Measurements from ENCODE around the gene CADPS2. TPM values are rescaled to one million over a fixed set of nuclear protein-coding genes. Genes with fewer than 3 reads are reported as not detected.

Gene CADPS2
- total and polyA plus RNA-seq, 3 experiments from 2014 or later, result not detected

- Histone ChIP-seq H3K4me1 (ENCODE audit: insufficient read depth, low read length) (no peaks in the 10 kb centered on the region), H3K27ac (ENCODE audit: low read depth, low read length) (no peak overlapping the region), H3K36me3 (ENCODE audit: insufficient read depth, low read length) (no peaks in the 10 kb centered on the region), H3K9me3 (ENCODE audit: low read length) (no peaks in the 10 kb centered on the region), H3K4me3 (ENCODE audit: low read length) (no peak overlapping the region), H3K27me3 (ENCODE audit: insufficient read depth, low read length, poor library complexity, severe bottlenecking) (no peaks in the 10 kb centered on the region)
- no peak overlapping the region for H3K27ac Mint-ChIP-seq
- ChIA-PET CTCF (no interaction called here), POLR2A (no interaction called here)
- no peaks in the 10 kb centered on the region for H3K36me3 Mint-ChIP-seq
- no peaks in the 10 kb centered on the region for H3K4me1 Mint-ChIP-seq
- H3K27me3 Mint-ChIP-seq, result no peaks in the 10 kb centered on the region
- DNase-seq, result no peak
- no peak overlapping the region for H3K4me3 Mint-ChIP-seq
- peaks cover 2 to 15% (median 5%) of the 10 kb centered on the region in 5 donors for H3K9me3 Mint-ChIP-seq
These were observed 168.7 kb downstream of the CADPS2 start for GRCh38 chr7:122717356-122718089.

- Mint-ChIP-seq H3K4me3 (no peak overlapping the region), H3K36me3 (no peaks in the 10 kb centered on the region), H3K4me1 (no peaks in the 10 kb centered on the region), H3K27ac (no peak overlapping the region), H3K9me3 (peaks cover 2 to 15% (median 10%) of the 10 kb centered on the region in 5 donors), H3K27me3 (no peaks in the 10 kb centered on the region)
- Histone ChIP-seq H3K36me3 (ENCODE audit: insufficient read depth, low read length) (no peaks in the 10 kb centered on the region), H3K27ac (ENCODE audit: low read depth, low read length) (no peak overlapping the region), H3K9me3 (ENCODE audit: low read length) (no peaks in the 10 kb centered on the region), H3K4me1 (ENCODE audit: insufficient read depth, low read length) (no peaks in the 10 kb centered on the region), H3K4me3 (ENCODE audit: low read length) (no peak overlapping the region), H3K27me3 (ENCODE audit: insufficient read depth, low read length, poor library complexity, severe bottlenecking) (no peaks in the 10 kb centered on the region)
- DNase-seq, result no peak
- CTCF ChIA-PET, result no interaction called here
- POLR2A ChIA-PET, result no interaction called here
These were observed 171.1 kb downstream of the CADPS2 start for GRCh38 chr7:122715183-122715582.

GRCh38 chr7:122710916-122711315 lies 175.3 kb downstream of the CADPS2 start:
- CTCF ChIA-PET, result no interaction called here
- Mint-ChIP-seq H3K27me3 (no peaks in the 10 kb centered on the region), H3K27ac (no peak overlapping the region), H3K9me3 (peaks cover 0 to 18% (median 4%) of the 10 kb centered on the region in 5 donors), H3K36me3 (no peaks in the 10 kb centered on the region), H3K4me1 (no peaks in the 10 kb centered on the region), H3K4me3 (no peak overlapping the region)
- no peaks in the 10 kb centered on the region for H3K9me3 ChIP-seq (ENCODE audit: low read length)
- no peak for DNase-seq
- H3K4me3 ChIP-seq (ENCODE audit: low read length), result no peak overlapping the region
- POLR2A ChIA-PET, result no interaction called here
- no peaks in the 10 kb centered on the region for H3K36me3 ChIP-seq (ENCODE audit: insufficient read depth, low read length)
- no peaks in the 10 kb centered on the region for H3K4me1 ChIP-seq (ENCODE audit: insufficient read depth, low read length)
- H3K27ac ChIP-seq (ENCODE audit: low read depth, low read length), result no peak overlapping the region
- no peaks in the 10 kb centered on the region for H3K27me3 ChIP-seq (ENCODE audit: insufficient read depth, low read length, poor library complexity, severe bottlenecking)

- H3K4me3 ChIP-seq (ENCODE audit: low read length), result no peak overlapping the region
- POLR2A ChIA-PET, result no interaction called here
- no peaks in the 10 kb centered on the region for H3K4me1 Mint-ChIP-seq
- no peaks in the 10 kb centered on the region for H3K9me3 ChIP-seq (ENCODE audit: low read length)
- DNase-seq, result no peak
- no peaks in the 10 kb centered on the region for H3K4me1 ChIP-seq (ENCODE audit: insufficient read depth, low read length)
- H3K36me3 Mint-ChIP-seq, result no peaks in the 10 kb centered on the region
- CTCF ChIA-PET, result no interaction called here
- H3K27me3 Mint-ChIP-seq, result no peaks in the 10 kb centered on the region
- no peak overlapping the region for H3K27ac Mint-ChIP-seq
- no peaks in the 10 kb centered on the region for H3K27me3 ChIP-seq (ENCODE audit: insufficient read depth, low read length, poor library complexity, severe bottlenecking)
- peaks cover 0 to 12% (median 4%) of the 10 kb centered on the region in 5 donors for H3K9me3 Mint-ChIP-seq
- H3K4me3 Mint-ChIP-seq, result no peak overlapping the region
- H3K36me3 ChIP-seq (ENCODE audit: insufficient read depth, low read length), result no peaks in the 10 kb centered on the region
- H3K27ac ChIP-seq (ENCODE audit: low read depth, low read length), result no peak overlapping the region
These were observed 176.2 kb downstream of the CADPS2 start for GRCh38 chr7:122709930-122710646.

- Histone ChIP-seq H3K9me3 (ENCODE audit: low read length) (no peaks in the 10 kb centered on the region), H3K36me3 (ENCODE audit: insufficient read depth, low read length) (no peaks in the 10 kb centered on the region), H3K4me1 (ENCODE audit: insufficient read depth, low read length) (no peaks in the 10 kb centered on the region), H3K27ac (ENCODE audit: low read depth, low read length) (no peak overlapping the region), H3K4me3 (ENCODE audit: low read length) (no peak overlapping the region), H3K27me3 (ENCODE audit: insufficient read depth, low read length, poor library complexity, severe bottlenecking) (no peaks in the 10 kb centered on the region)
- CTCF ChIA-PET, result no interaction called here
- Mint-ChIP-seq H3K36me3 (no peaks in the 10 kb centered on the region), H3K4me1 (no peaks in the 10 kb centered on the region), H3K27me3 (no peaks in the 10 kb centered on the region), H3K9me3 (peaks cover 0 to 14% (median 5%) of the 10 kb centered on the region in 5 donors), H3K4me3 (no peak overlapping the region), H3K27ac (no peak overlapping the region)
- POLR2A ChIA-PET, result no interaction called here
- no peak for DNase-seq
These were observed 179.4 kb downstream of the CADPS2 start for GRCh38 chr7:122706836-122707235.

- DNase-seq, result no peak
- Mint-ChIP-seq H3K27me3 (no peaks in the 10 kb centered on the region), H3K36me3 (no peaks in the 10 kb centered on the region), H3K4me3 (no peak within 1 kb of the TSS), H3K9me3 (peaks cover 2 to 21% (median 6%) of the 10 kb centered on the region in 5 donors), H3K4me1 (no peaks in the 10 kb centered on the region), H3K27ac (no peak within 1 kb of the TSS)
- Histone ChIP-seq H3K27ac (ENCODE audit: low read depth, low read length) (no peak within 1 kb of the TSS), H3K4me3 (ENCODE audit: low read length) (no peak within 1 kb of the TSS), H3K27me3 (ENCODE audit: insufficient read depth, low read length, poor library complexity, severe bottlenecking) (no peaks in the 10 kb centered on the region), H3K4me1 (ENCODE audit: insufficient read depth, low read length) (no peaks in the 10 kb centered on the region), H3K9me3 (ENCODE audit: low read length) (no peaks in the 10 kb centered on the region), H3K36me3 (ENCODE audit: insufficient read depth, low read length) (no peaks in the 10 kb centered on the region)
- ChIA-PET CTCF (no interaction called here), POLR2A (no interaction called here)
These were observed 183.3 kb downstream of the CADPS2 start, which contains the start of gene RNF148 for GRCh38 chr7:122702872-122703510. TSS of gene RNF148 (minus strand) at chr7:122702922. CDS start at chr7:122702750, 172 bp downstream.

- no peak within 1 kb of the TSS for H3K27ac ChIP-seq (ENCODE audit: low read depth, low read length)
These were observed 187.2 kb downstream of the CADPS2 start, which contains the start of gene RNF133 for GRCh38 chr7:122699017-122699416. TSS of gene RNF133 (minus strand) at chr7:122699117. CDS start at chr7:122698918, 199 bp downstream.

GRCh38 chr7:122695816-122696215 lies 190.4 kb downstream of the CADPS2 start:
- no peaks in the 10 kb centered on the region for H3K4me1 Mint-ChIP-seq
- no peaks in the 10 kb centered on the region for H3K36me3 Mint-ChIP-seq
- no peak overlapping the region for H3K4me3 ChIP-seq (ENCODE audit: low read length)
- peaks cover 1 to 18% (median 13%) of the 10 kb centered on the region in 5 donors for H3K9me3 Mint-ChIP-seq
- H3K27me3 ChIP-seq (ENCODE audit: insufficient read depth, low read length, poor library complexity, severe bottlenecking), result no peaks in the 10 kb centered on the region
- CTCF ChIA-PET, result no interaction called here
- no peaks in the 10 kb centered on the region for H3K4me1 ChIP-seq (ENCODE audit: insufficient read depth, low read length)
- H3K4me3 Mint-ChIP-seq, result no peak overlapping the region
- no peaks in the 10 kb centered on the region for H3K36me3 ChIP-seq (ENCODE audit: insufficient read depth, low read length)
- no peak overlapping the region for H3K27ac Mint-ChIP-seq
- H3K9me3 ChIP-seq (ENCODE audit: low read length), result no peaks in the 10 kb centered on the region
- DNase-seq, result no peak
- POLR2A ChIA-PET, result no interaction called here
- H3K27ac ChIP-seq (ENCODE audit: low read depth, low read length), result no peak overlapping the region
- H3K27me3 Mint-ChIP-seq, result no peaks in the 10 kb centered on the region

More at GRCh38 chr7:122699017-122699416, 187.2 kb downstream of the CADPS2 start, which contains the start of gene RNF133:
- Mint-ChIP-seq H3K27ac (no peak within 1 kb of the TSS), H3K4me3 (no peak within 1 kb of the TSS), H3K9me3 (peaks cover 4 to 18% (median 9%) of the 10 kb centered on the region in 5 donors), H3K27me3 (no peaks in the 10 kb centered on the region), H3K4me1 (no peaks in the 10 kb centered on the region), H3K36me3 (no peaks in the 10 kb centered on the region)
- no peak for DNase-seq
- H3K4me1 ChIP-seq (ENCODE audit: insufficient read depth, low read length), result no peaks in the 10 kb centered on the region
- no peaks in the 10 kb centered on the region for H3K27me3 ChIP-seq (ENCODE audit: insufficient read depth, low read length, poor library complexity, severe bottlenecking)
- no peaks in the 10 kb centered on the region for H3K36me3 ChIP-seq (ENCODE audit: insufficient read depth, low read length)
- H3K9me3 ChIP-seq (ENCODE audit: low read length), result no peaks in the 10 kb centered on the region
- POLR2A ChIA-PET, result no interaction called here
- no peak within 1 kb of the TSS for H3K4me3 ChIP-seq (ENCODE audit: low read length)
- CTCF ChIA-PET, result no interaction called here
